K562 (cell line): Measurements from ENCODE around the gene GALNT18. TPM values are rescaled to one million over a fixed set of nuclear protein-coding genes. Genes with fewer than 3 reads are reported as not detected.

Experiments
- ATAC-seq: fragments of 200-7000 bp; cut with Tn5 transposase; 3 replicates; pipeline ENCODE4 v1.9.1; 2020; ENCODE audit warnings: moderate library complexity
- BruUV-seq: library from RNA; stranded (reverse); fragments of 400-500 nt; replicated peaks from 2 replicates; lab custom pipeline; 2021; lab: Mats Ljungman, UMichigan
- CTCF ChIA-PET: fragments of 300-600 bp; formaldehyde crosslinking; extraction: SDS; loops from one replicate; lab custom pipeline; 2021; ENCODE audit warnings: low intra/inter-chr PET ratio; lab: Yijun Ruan, JAX
- POLR2A ChIA-PET: fragments of 300-600, 350-650 bp; sonication (Branson Sonifier 250); formaldehyde crosslinking; extraction: SDS; loops from one replicate; lab custom pipeline; 2021; ENCODE audit warnings: antibody characterized with exemption, inconsistent platforms; lab: Yijun Ruan, JAX
- DNase-seq, 4 experiments: peaks; one replicate each; pipeline versions ENCODE4 v3.0.0 to v3.0.0-alpha.2; 2011 to 2018; ENCODE audit warnings: low spot score in 3 of 4, mixed read lengths in 3 of 4; ENCODE audit errors: extremely low read depth in 1 of 4
- FAIRE-seq: peaks from 2 replicates; lab custom pipeline; 2011; peaks lifted over from hg19 to GRCh38; lab: Jason Lieb, UNC
- H2AFZ ChIP-seq: 2 replicates; pipeline ENCODE4 v1.6.0; 2011; ENCODE audit warnings: low read depth, low read length, control low read depth, inconsistent platforms
- H3K27ac ChIP-seq: fragments of 200-600 bp; 3 replicates; pipeline ENCODE4 v1.8.0; 2011; ENCODE audit warnings: low read depth, mild to moderate bottlenecking, control low read depth, inconsistent platforms, low read length, moderate library complexity, mixed read lengths; ENCODE audit errors: extremely low read depth
- H3K27me3 ChIP-seq, 2 experiments: fragments of 300-600 bp in 1 of 2; 2 replicates in 1 of 2; 3 replicates in 1 of 2; pipeline versions ENCODE4 v1.6.0 to v1.8.0; 2011; ENCODE audit warnings: inconsistent platforms in 2 of 2, low read length in 2 of 2, mild to moderate bottlenecking in 1 of 2, mixed read lengths in 1 of 2, moderate library complexity in 1 of 2; ENCODE audit not compliant: control insufficient read depth in 2 of 2, insufficient read depth in 2 of 2
- H3K36me3 ChIP-seq: fragments of 300-600 bp; 3 replicates; pipeline ENCODE4 v1.8.0; 2011; ENCODE audit warnings: mild to moderate bottlenecking, low read length, inconsistent platforms; ENCODE audit not compliant: control insufficient read depth, insufficient read depth
- H3K4me1 ChIP-seq, 2 experiments: fragments of 200-600 bp in 1 of 2; replicated peaks in 1 of 2; 2 replicates in 1 of 2; 3 replicates in 1 of 2; pipeline versions ENCODE4 v1.5.1 to v1.8.0; 2011; ENCODE audit warnings: inconsistent platforms in 2 of 2, low read length in 2 of 2, mild to moderate bottlenecking in 1 of 2, mixed read lengths in 1 of 2, moderate library complexity in 1 of 2; ENCODE audit not compliant: control insufficient read depth in 2 of 2, insufficient read depth in 2 of 2
- H3K4me2 ChIP-seq: 2 replicates; pipeline ENCODE4 v1.6.1; 2011; ENCODE audit warnings: low read length, control low read depth, inconsistent platforms, mixed read lengths; ENCODE audit not compliant: insufficient read depth
- H3K4me3 ChIP-seq: fragments of 200-600 bp; sonication (generic), shearing (Covaris generic); 2 replicates; pipeline ENCODE4 v1.5.1; 2016; ENCODE audit warnings: control low read depth, inconsistent platforms
- H3K79me2 ChIP-seq: fragments of 200-600 bp; 3 replicates; pipeline ENCODE4 v1.8.0; 2011; ENCODE audit warnings: low read length, inconsistent platforms; ENCODE audit not compliant: control insufficient read depth, insufficient read depth
- H3K9ac ChIP-seq, 2 experiments: 2 replicates each; pipeline versions ENCODE4 v1.6.0 to v1.6.1; 2011; ENCODE audit warnings: low read depth in 2 of 2, low read length in 2 of 2, control low read depth in 1 of 2, inconsistent platforms in 1 of 2, mild to moderate bottlenecking in 1 of 2, mixed read lengths in 1 of 2; ENCODE audit not compliant: insufficient read depth in 1 of 2
- H3K9me1 ChIP-seq: one replicate; pipeline ENCODE4 v1.6.0; 2011; ENCODE audit warnings: inconsistent platforms, mild to moderate bottlenecking, low read length, moderate library complexity; ENCODE audit not compliant: control insufficient read depth, insufficient read depth
- H3K9me3 ChIP-seq: replicated peaks from 2 replicates; pipeline ENCODE4 v1.5.1; 2011; ENCODE audit warnings: low read depth, low read length, inconsistent platforms; ENCODE audit not compliant: control insufficient read depth, insufficient read depth
- H4K20me1 ChIP-seq: replicated peaks from 2 replicates; pipeline ENCODE4 v1.6.1; 2011; ENCODE audit warnings: low read length, inconsistent platforms, mixed read lengths; ENCODE audit not compliant: control insufficient read depth, insufficient read depth
- BACH1 ChIP-seq: fragments of 200-800 bp; sonication (Bioruptor generic); IDR thresholded peaks from 2 replicates; pipeline ENCODE4 v1.6.1; 2016; ENCODE audit warnings: missing genetic modification characterization, missing compliant biosample characterization
- CLOCK ChIP-seq: fragments of 250-450 bp; sonication (Bioruptor Pico); IDR thresholded peaks from 2 replicates; pipeline ENCODE4 v1.4.0; 2020; ENCODE audit warnings: mild to moderate bottlenecking, moderate library complexity, borderline replicate concordance
- CREM ChIP-seq: IDR thresholded peaks from 2 replicates; pipeline ENCODE4 v1.6.1; 2014; ENCODE audit warnings: antibody characterized with exemption, low read depth
- RBM17 ChIP-seq: fragments of 200-400 bp; formaldehyde crosslinking; IDR thresholded peaks from 2 replicates; pipeline ENCODE4 v1.6.1; 2017; ENCODE audit warnings: low read depth, mild to moderate bottlenecking, low read length, borderline replicate concordance
- TEAD1 ChIP-seq, 2 experiments: fragments of 450-650 bp in 1 of 2; sonication (generic) in 1 of 2; formaldehyde crosslinking; IDR thresholded peaks; 2 replicates each; pipeline versions ENCODE4 v1.4.0 to v1.8.0; 2020 to 2022; ENCODE audit warnings: mild to moderate bottlenecking in 2 of 2, missing genetic modification reagents in 1 of 2
- ZNF384 ChIP-seq: IDR thresholded peaks from 2 replicates; pipeline ENCODE4 v1.6.1; 2012; ENCODE audit warnings: low read depth, low read length, improper control_type of control experiment
- ZSCAN29 ChIP-seq: fragments of 450-650 bp; IDR thresholded peaks from 2 replicates; pipeline ENCODE4 v1.6.1; 2017
- WGBS: fragments of 100-300 bp; shearing (Covaris generic); methylation state at CpG from one replicate; pipeline ENCODE4 v1.1.6; 2016; ENCODE audit warnings: low coverage, mixed read lengths; ENCODE audit not compliant: insufficient coverage; ENCODE audit errors: missing lambda C conversion rate; 5-methylcytosine and 5-hydroxymethylcytosine counted together
- in situ Hi-C: fragments of 300-500 bp; cut with MboI; formaldehyde crosslinking; loops from 4 replicates; pipeline ENCODE4 v1.15.0; 2018; ENCODE audit warnings: inconsistent platforms, mixed read lengths
- intact Hi-C: fragments of 100-400 bp; cut with micrococcal nuclease; formaldehyde crosslinking; loops from 2 replicates; pipeline ENCODE4 v1.14.2; 2022
- polyA plus RNA-seq, 8 experiments: library from polyadenylated mRNA; depleted of rRNA in 4 of 8; stranded (reverse) in 5 of 8; unstranded in 3 of 8; fragments of >200 nt; fragmentation: Nextera tagmentation in 2 of 8; fragmentation: Illumina TruSeq in 1 of 8; extraction: Ambion mirVana in 2 of 8; extraction: Trizol in 1 of 8; gene quantifications; 2 replicates each; pipeline versions ENCODE4 v1.2.1 to v1.2.3, GENCODE V29; 2011 to 2014; ENCODE audit warnings: inconsistent platforms in 1 of 8, missing spikeins in 1 of 8
- total RNA-seq, 7 experiments: library from RNA; depleted of rRNA in 6 of 7; stranded (reverse); fragments of >200 nt in 6 of 7; fragmentation: Illumina TruSeq in 2 of 7; extraction: Trizol in 2 of 7; gene quantifications; 2 replicates each; pipeline versions ENCODE4 v1.2.1 to v1.2.3, GENCODE V29; 2011 to 2021; ENCODE audit warnings: low replicate concordance in 1 of 7
- TF ChIP-seq, protein P1 (sequence below), 2 experiments: fragments of 450-650 bp; formaldehyde crosslinking in 1 of 2; IDR thresholded peaks; 2 replicates each; pipeline versions ENCODE4 v1.4.0 to v1.6.1; 2014 to 2020; ENCODE audit warnings: mild to moderate bottlenecking in 2 of 2, borderline replicate concordance in 1 of 2, low read depth in 1 of 2

Gene GALNT18
- total and polyA plus RNA-seq, 9 of the 15 experiments (the other 6 are each of a cell fraction or from before 2014, with no cell fraction given), result not detected

- Histone ChIP-seq H3K9ac (no peak overlapping the region), H3K27me3 (peaks cover 9 to 35% of the 10 kb centered on the region in 2 experiments; a peak in 4 of 5 replicates), H3K9me1 (no peaks in the 10 kb centered on the region), H3K36me3 (no peaks in the 10 kb centered on the region), H3K79me2 (no peaks in the 10 kb centered on the region), H3K4me3 (no peak overlapping the region), H3K9me3 (no peaks in the 10 kb centered on the region), H3K27ac (no peak overlapping the region), H3K4me1 (no peaks in the 10 kb centered on the region), H4K20me1 (no peaks in the 10 kb centered on the region), H2AFZ (no peak overlapping the region), H3K4me2 (no peak overlapping the region)
- ChIA-PET POLR2A (interaction anchor here (0.7 kb wide), 1 partner anchor 45 kb away, joined by 3 read pairs; no protein-coding TSS in a partner anchor), CTCF (no interaction called here)
- 4% methylated on average over 13 of the region's 13 CpGs for WGBS
- no peak for DNase-seq
- intact Hi-C loops (no loop called here), in situ Hi-C loops (no loop called here)
- no peak for ATAC-seq
- no TSS peak for BruUV-seq
- no peak for FAIRE-seq
- TF ChIP-seq CLOCK, result no peak
- TF ChIP-seq ZSCAN29, result no peak
- TF ChIP-seq TEAD1 (CRISPR knock-in tag; IDR thresholded peaks at IDR 0.05), result no peak
- TF ChIP-seq RBM17, result no peak
- TF ChIP-seq BACH1 (tag), result no peak
- TF ChIP-seq CREM, result no peak
- TF ChIP-seq, protein P1, sequence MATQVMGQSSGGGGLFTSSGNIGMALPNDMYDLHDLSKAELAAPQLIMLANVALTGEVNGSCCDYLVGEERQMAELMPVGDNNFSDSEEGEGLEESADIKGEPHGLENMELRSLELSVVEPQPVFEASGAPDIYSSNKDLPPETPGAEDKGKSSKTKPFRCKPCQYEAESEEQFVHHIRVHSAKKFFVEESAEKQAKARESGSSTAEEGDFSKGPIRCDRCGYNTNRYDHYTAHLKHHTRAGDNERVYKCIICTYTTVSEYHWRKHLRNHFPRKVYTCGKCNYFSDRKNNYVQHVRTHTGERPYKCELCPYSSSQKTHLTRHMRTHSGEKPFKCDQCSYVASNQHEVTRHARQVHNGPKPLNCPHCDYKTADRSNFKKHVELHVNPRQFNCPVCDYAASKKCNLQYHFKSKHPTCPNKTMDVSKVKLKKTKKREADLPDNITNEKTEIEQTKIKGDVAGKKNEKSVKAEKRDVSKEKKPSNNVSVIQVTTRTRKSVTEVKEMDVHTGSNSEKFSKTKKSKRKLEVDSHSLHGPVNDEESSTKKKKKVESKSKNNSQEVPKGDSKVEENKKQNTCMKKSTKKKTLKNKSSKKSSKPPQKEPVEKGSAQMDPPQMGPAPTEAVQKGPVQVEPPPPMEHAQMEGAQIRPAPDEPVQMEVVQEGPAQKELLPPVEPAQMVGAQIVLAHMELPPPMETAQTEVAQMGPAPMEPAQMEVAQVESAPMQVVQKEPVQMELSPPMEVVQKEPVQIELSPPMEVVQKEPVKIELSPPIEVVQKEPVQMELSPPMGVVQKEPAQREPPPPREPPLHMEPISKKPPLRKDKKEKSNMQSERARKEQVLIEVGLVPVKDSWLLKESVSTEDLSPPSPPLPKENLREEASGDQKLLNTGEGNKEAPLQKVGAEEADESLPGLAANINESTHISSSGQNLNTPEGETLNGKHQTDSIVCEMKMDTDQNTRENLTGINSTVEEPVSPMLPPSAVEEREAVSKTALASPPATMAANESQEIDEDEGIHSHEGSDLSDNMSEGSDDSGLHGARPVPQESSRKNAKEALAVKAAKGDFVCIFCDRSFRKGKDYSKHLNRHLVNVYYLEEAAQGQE (IDR thresholded peaks at IDR 0.05; ENCODE audit: borderline replicate concordance), result no peak
- TF ChIP-seq, protein P1 (CRISPR knock-in tag; IDR thresholded peaks at IDR 0.05; ENCODE audit: low read depth), result no peak
- no peak for TF ChIP-seq ZNF384
Measured at GRCh38 chr11:11579012-11579988, 42.5 kb downstream of the GALNT18 start.
